IPS-18a (cell line): ENCODE data around the gene FAM107B.

Experiments used
- H3K27ac ChIP-seq: one replicate; pipeline ENCODE4 v1.5.1; 2013; ENCODE audit warnings: low read length
- H3K27me3 ChIP-seq: one replicate; pipeline ENCODE4 v1.6.1; 2013; ENCODE audit warnings: mild to moderate bottlenecking, low read length; ENCODE audit not compliant: control insufficient read depth, insufficient read depth
- H3K36me3 ChIP-seq: one replicate; pipeline ENCODE4 v1.6.1; 2013; ENCODE audit warnings: low read depth, low read length; ENCODE audit not compliant: control insufficient read depth
- H3K4me1 ChIP-seq: one replicate; pipeline ENCODE4 v1.6.1; 2013; ENCODE audit warnings: low read depth, low read length; ENCODE audit not compliant: control insufficient read depth
- H3K4me3 ChIP-seq: one replicate; pipeline ENCODE4 v1.5.1; 2013; ENCODE audit warnings: low read length
- H3K9ac ChIP-seq: one replicate; pipeline ENCODE4 v1.6.1; 2013; ENCODE audit warnings: mild to moderate bottlenecking, low read length, moderate library complexity
- H3K9me3 ChIP-seq: one replicate; pipeline ENCODE4 v1.6.1; 2013; ENCODE audit warnings: low read depth, low read length; ENCODE audit not compliant: control insufficient read depth

FAM107B gene

DNA sequence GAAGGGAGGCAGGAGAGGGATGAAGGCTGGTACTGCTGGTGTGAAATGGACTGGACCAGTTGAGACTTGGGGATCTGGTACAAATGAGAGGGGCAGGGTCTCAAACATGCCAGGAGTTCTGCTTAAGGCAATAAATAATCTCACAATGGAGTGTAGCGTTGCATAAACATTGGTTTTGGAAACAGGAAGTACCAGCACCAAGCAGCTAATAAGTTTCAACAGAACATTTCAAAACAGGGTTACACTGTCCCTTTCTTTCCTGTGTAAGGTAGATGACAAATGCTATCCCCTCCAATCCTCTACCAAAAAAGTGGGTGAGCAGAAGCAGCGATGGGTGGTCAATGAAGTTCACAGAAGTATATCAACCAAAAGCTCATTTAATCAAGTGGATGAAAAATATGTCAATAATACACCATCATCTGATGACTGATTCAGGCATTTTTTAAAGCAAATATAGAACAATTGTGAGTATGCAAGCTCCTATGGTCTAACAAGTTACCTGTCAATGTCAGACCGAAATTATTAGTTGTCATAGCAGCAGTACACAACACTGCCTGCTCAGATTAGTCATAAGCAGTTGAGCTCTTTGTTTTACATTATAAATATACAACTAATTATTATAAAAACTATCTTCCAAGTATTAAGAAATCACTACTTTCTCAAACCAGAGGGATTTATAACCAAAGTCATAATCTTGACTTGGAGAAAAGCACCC is 220.0 kb downstream of the FAM107B start:
- Histone ChIP-seq H3K4me3 (no peak overlapping the region), H3K4me1 (peaks cover 11% of the 10 kb centered on the region), H3K9me3 (no peaks in the 10 kb centered on the region), H3K9ac (no peak overlapping the region), H3K36me3 (no peaks in the 10 kb centered on the region), H3K27me3 (no peaks in the 10 kb centered on the region), H3K27ac (no peak overlapping the region)

DNA sequence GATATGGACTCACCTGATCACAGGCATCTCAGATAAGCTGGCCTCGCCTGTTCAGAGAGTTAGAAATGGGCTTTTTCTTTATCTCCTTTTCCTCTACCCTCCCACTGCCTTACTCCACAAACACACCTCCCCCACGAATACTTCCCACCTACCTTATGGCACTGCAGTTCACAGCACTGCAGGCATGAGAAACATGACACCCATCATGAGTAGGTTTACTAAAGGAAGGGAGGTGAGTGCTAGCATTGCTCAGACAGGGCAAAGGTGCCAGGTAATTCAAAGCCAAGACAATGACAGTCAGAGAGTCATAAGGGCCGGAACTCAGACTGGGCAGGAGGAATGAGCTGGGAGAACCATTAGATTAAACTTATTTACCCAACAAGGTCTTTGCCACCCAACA is 220.6 kb downstream of the FAM107B start:
- Histone ChIP-seq H3K9me3 (no peaks in the 10 kb centered on the region), H3K27ac (no peak overlapping the region), H3K9ac (no peak overlapping the region), H3K4me3 (no peak overlapping the region), H3K27me3 (no peaks in the 10 kb centered on the region), H3K36me3 (no peaks in the 10 kb centered on the region), H3K4me1 (peaks cover 11% of the 10 kb centered on the region)

- H3K27me3 ChIP-seq = no peaks in the 10 kb centered on the region
- H3K9me3 ChIP-seq = no peaks in the 10 kb centered on the region
- H3K4me3 ChIP-seq = no peak overlapping the region
- peaks cover 11% of the 10 kb centered on the region for H3K4me1 ChIP-seq
- no peak overlapping the region for H3K9ac ChIP-seq
- no peaks in the 10 kb centered on the region for H3K36me3 ChIP-seq
- H3K27ac ChIP-seq = no peak overlapping the region
These were observed 221.2 kb downstream of the FAM107B start for GRCh38 chr10:14553448-14553847.

GRCh38 chr10:14552015-14552414 is 222.7 kb downstream of the FAM107B start:
- Histone ChIP-seq H3K9ac (no peak overlapping the region), H3K4me3 (no peak overlapping the region), H3K4me1 (peaks cover 17% of the 10 kb centered on the region), H3K9me3 (no peaks in the 10 kb centered on the region), H3K27ac (no peak overlapping the region), H3K27me3 (no peaks in the 10 kb centered on the region), H3K36me3 (no peaks in the 10 kb centered on the region)

GRCh38 chr10:14550471-14550981 is 224.2 kb downstream of the FAM107B start:
- no peaks in the 10 kb centered on the region for H3K36me3 ChIP-seq
- no peak overlapping the region for H3K9ac ChIP-seq
- H3K27ac ChIP-seq = no peak overlapping the region
- H3K4me1 ChIP-seq = peaks cover 9% of the 10 kb centered on the region
- no peak overlapping the region for H3K4me3 ChIP-seq
- H3K9me3 ChIP-seq = no peaks in the 10 kb centered on the region
- H3K27me3 ChIP-seq = no peaks in the 10 kb centered on the region

GRCh38 chr10:14549496-14549895 is 225.2 kb downstream of the FAM107B start:
- H3K4me3 ChIP-seq = no peak overlapping the region
- no peaks in the 10 kb centered on the region for H3K9me3 ChIP-seq
- no peaks in the 10 kb centered on the region for H3K36me3 ChIP-seq
- no peak overlapping the region for H3K27ac ChIP-seq
- H3K9ac ChIP-seq = no peak overlapping the region
- peaks cover 7% of the 10 kb centered on the region for H3K4me1 ChIP-seq
- no peaks in the 10 kb centered on the region for H3K27me3 ChIP-seq

- no peaks in the 10 kb centered on the region for H3K36me3 ChIP-seq
- no peaks in the 10 kb centered on the region for H3K27me3 ChIP-seq
- H3K9me3 ChIP-seq = no peaks in the 10 kb centered on the region
- H3K4me1 ChIP-seq = peaks cover 7% of the 10 kb centered on the region
- H3K4me3 ChIP-seq = no peak overlapping the region
- H3K27ac ChIP-seq = no peak overlapping the region
- no peak overlapping the region for H3K9ac ChIP-seq
These were observed 225.7 kb downstream of the FAM107B start for GRCh38 chr10:14548970-14549369.

GRCh38 chr10:14548474-14548873 is 226.2 kb downstream of the FAM107B start:
- Histone ChIP-seq H3K4me3 (no peak overlapping the region), H3K9ac (no peak overlapping the region), H3K9me3 (no peaks in the 10 kb centered on the region), H3K27me3 (no peaks in the 10 kb centered on the region), H3K4me1 (peaks cover 7% of the 10 kb centered on the region), H3K27ac (no peak overlapping the region), H3K36me3 (no peaks in the 10 kb centered on the region)

DNA sequence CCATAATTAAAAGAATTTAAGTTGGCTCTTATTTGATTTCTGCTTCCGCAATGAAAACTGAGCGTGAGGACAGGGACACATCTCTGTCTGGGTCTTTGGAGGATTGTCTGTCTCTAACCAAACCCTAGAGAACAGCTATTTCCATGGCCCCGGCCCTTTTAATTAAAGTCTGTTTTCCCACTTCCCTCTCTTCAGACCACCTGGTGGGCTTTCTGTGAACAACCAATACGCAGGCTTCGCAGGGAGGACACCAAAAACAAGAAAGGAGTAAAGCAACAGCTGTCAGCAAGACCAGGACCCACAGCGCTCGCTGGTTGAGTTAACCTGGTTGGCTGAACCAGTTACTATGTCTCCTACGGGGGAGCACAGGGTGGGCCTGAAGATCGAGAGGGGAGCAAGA is 226.9 kb downstream of the FAM107B start:
- no peak overlapping the region for H3K27ac ChIP-seq
- H3K4me1 ChIP-seq = peaks cover 7% of the 10 kb centered on the region
- no peak overlapping the region for H3K4me3 ChIP-seq

GRCh38 chr10:14545827-14546226 is 228.9 kb downstream of the FAM107B start:
- Histone ChIP-seq H3K27ac (no peak overlapping the region), H3K36me3 (no peaks in the 10 kb centered on the region), H3K4me1 (peaks cover 7% of the 10 kb centered on the region)

More for the DNA sequence above, 226.9 kb downstream of the FAM107B start:
- H3K36me3 ChIP-seq = no peaks in the 10 kb centered on the region
- no peaks in the 10 kb centered on the region for H3K9me3 ChIP-seq
- H3K27me3 ChIP-seq = no peaks in the 10 kb centered on the region
- H3K9ac ChIP-seq = no peak overlapping the region

DNA sequence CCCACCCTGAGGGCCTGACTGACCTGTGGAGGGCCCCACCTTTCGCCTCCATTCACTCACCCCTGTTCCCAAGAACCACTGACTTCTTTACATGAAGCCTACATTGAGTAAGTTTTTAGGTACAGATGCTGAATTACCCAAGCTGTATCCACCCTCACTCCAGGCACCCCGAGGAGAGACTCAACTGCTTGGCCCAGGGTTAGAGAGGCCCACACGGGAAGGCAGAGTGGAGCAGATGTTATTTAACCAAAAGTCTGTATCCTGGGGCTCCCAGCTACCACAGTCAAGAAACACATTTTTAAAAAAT is 230.8 kb downstream of the FAM107B start:
- Histone ChIP-seq H3K36me3 (no peaks in the 10 kb centered on the region), H3K4me1 (peaks cover 7% of the 10 kb centered on the region), H3K9ac (no peak overlapping the region), H3K9me3 (no peaks in the 10 kb centered on the region), H3K27me3 (no peaks in the 10 kb centered on the region), H3K4me3 (no peak overlapping the region), H3K27ac (no peak overlapping the region)

More at GRCh38 chr10:14545827-14546226, 228.9 kb downstream of the FAM107B start:
- Histone ChIP-seq H3K9me3 (no peaks in the 10 kb centered on the region), H3K4me3 (no peak overlapping the region), H3K27me3 (no peaks in the 10 kb centered on the region), H3K9ac (no peak overlapping the region)
